Choroid plexus epithelial cell (primary cell): Measurements from ENCODE around the gene COL4A4.

Experiments
- DNase-seq: peaks from one replicate; pipeline ENCODE4 v3.0.0-alpha.2; 2010; ENCODE audit warnings: low read depth
- H3K4me3 ChIP-seq: 2 replicates; pipeline ENCODE4 v1.5.1; 2011; ENCODE audit warnings: low read depth, mild to moderate bottlenecking, control low read depth, low read length, moderate library complexity
- TF ChIP-seq, protein P1 (sequence below): conservative IDR thresholded peaks from 2 replicates; pipeline ENCODE4 v1.5.1; 2011; ENCODE audit warnings: low read depth, mild to moderate bottlenecking, control low read depth, inconsistent platforms, low read length, moderate library complexity

The COL4A4 gene

GRCh38 chr2:227033471-227034148, 130.4 kb downstream of the COL4A4 start:
- DNase-seq = peak; percentile 65
- H3K4me3 ChIP-seq = no peak overlapping the region
- TF ChIP-seq, protein P1, sequence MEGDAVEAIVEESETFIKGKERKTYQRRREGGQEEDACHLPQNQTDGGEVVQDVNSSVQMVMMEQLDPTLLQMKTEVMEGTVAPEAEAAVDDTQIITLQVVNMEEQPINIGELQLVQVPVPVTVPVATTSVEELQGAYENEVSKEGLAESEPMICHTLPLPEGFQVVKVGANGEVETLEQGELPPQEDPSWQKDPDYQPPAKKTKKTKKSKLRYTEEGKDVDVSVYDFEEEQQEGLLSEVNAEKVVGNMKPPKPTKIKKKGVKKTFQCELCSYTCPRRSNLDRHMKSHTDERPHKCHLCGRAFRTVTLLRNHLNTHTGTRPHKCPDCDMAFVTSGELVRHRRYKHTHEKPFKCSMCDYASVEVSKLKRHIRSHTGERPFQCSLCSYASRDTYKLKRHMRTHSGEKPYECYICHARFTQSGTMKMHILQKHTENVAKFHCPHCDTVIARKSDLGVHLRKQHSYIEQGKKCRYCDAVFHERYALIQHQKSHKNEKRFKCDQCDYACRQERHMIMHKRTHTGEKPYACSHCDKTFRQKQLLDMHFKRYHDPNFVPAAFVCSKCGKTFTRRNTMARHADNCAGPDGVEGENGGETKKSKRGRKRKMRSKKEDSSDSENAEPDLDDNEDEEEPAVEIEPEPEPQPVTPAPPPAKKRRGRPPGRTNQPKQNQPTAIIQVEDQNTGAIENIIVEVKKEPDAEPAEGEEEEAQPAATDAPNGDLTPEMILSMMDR = peak; percentile 93

- DNase-seq = no peak
- no peak overlapping the region for H3K4me3 ChIP-seq
- TF ChIP-seq, protein P1 = no peak
Measured at GRCh38 chr2:227031379-227031778, 132.6 kb downstream of the COL4A4 start.

DNA sequence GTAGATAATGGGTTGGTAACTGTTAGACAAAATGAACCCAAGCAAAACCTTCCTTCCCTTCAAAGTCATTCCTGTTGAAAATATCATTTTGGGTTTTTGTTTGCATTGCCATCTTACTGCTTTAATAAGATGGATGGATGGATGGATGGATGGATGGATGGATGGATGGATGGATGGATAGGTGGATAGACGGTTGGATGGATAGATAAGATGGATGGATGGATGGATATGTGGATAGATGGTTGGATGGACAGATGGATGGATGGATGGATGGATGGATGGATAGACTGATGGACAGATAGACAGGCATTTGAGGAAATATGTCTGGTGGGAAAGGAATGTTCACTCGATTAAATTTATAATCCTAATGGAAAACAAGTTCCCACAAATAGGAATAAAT, 133.2 kb downstream of the COL4A4 start:
- TF ChIP-seq, protein P1 = no peak
- H3K4me3 ChIP-seq = no peak overlapping the region
- no peak for DNase-seq

- DNase-seq = peak; percentile 25
- TF ChIP-seq, protein P1 = no peak
Measured at GRCh38 chr2:227029426-227030105, 134.4 kb downstream of the COL4A4 start.

GRCh38 chr2:227025510-227025909, 138.5 kb downstream of the COL4A4 start:
- DNase-seq = no peak
- H3K4me3 ChIP-seq = no peak overlapping the region
- TF ChIP-seq, protein P1 = no peak

More at GRCh38 chr2:227029426-227030105, 134.4 kb downstream of the COL4A4 start:
- H3K4me3 ChIP-seq = no peak overlapping the region

DNA sequence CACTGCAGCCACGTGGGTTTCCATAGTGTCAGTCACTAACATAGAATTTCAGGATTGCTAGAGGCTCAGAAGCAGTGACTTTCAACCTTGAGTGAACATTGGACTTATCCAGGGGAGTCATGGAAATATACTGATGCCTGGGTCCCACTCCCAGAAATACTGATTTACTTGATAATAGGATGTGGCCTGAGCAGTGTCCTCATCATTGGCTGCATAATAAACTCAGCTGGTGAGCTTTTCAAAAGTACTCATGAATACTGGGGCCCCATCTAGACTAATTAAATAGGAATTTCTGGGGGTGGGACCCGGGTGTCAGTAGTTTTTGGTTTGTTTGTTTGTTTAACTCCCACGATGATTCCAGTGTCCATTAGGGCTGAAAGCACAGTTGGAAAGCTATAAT, 141.4 kb downstream of the COL4A4 start:
- peak; percentile 16 for DNase-seq
- no peak overlapping the region for H3K4me3 ChIP-seq
- TF ChIP-seq, protein P1 = no peak

DNA sequence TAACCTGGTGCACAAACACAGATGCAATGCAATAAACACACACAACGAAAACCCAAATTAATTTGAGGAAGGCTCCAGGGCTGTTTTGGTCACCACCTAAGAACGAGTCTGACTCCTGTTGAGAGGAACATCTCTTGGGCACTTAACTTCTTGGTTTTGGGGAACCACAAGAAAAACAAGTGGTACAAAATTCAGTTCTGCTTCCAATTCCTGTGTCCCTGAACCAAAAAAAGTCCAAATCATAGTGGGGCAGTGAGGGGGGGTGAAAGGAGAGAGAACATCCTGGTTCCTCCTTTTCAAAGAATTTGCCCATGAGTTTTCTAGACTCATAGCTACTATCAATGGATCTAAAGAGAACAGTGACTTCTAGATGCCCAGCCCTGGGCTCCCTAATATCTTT, 143.6 kb downstream of the COL4A4 start:
- H3K4me3 ChIP-seq = no peak overlapping the region
- TF ChIP-seq, protein P1 = no peak
- DNase-seq = no peak
